Fibroblast of mammary gland (primary cell): ENCODE results near the gene FLVCR2.
"Not testable (repeated sequence)": the region's sequence is repeated elsewhere in the genome, so short reads cannot be mapped to it uniquely, and the experiment has no call there.

ENCODE experiments used
- DNase-seq: peaks from one replicate; pipeline ENCODE4 v3.0.0-alpha.2; 2010; ENCODE audit warnings: low read depth
- H3K4me3 ChIP-seq: 2 replicates; pipeline ENCODE4 v1.5.1; 2011; ENCODE audit warnings: low read depth, mild to moderate bottlenecking, low read length, moderate library complexity; ENCODE audit not compliant: control insufficient read depth
- CTCF ChIP-seq: conservative IDR thresholded peaks from 2 replicates; pipeline ENCODE4 v1.5.1; 2011; ENCODE audit warnings: low read depth, low read length, inconsistent platforms; ENCODE audit not compliant: control insufficient read depth, insufficient read depth

The FLVCR2 gene

GRCh38 chr14:75597149-75597548, 18.7 kb downstream of the FLVCR2 start:
- H3K4me3 ChIP-seq = no peak overlapping the region
- no peak for DNase-seq
- no peak for TF ChIP-seq CTCF

GRCh38 chr14:75600100-75600499, 21.7 kb downstream of the FLVCR2 start:
- not testable (repeated sequence) for H3K4me3 ChIP-seq

GRCh38 chr14:75601061-75601460, 22.6 kb downstream of the FLVCR2 start:
- H3K4me3 ChIP-seq, DNase-seq: not testable (repeated sequence)

More at GRCh38 chr14:75600100-75600499, 21.7 kb downstream of the FLVCR2 start:
- DNase-seq = not testable (repeated sequence)

- no peak for TF ChIP-seq CTCF
- H3K4me3 ChIP-seq = no peak overlapping the region
- no peak for DNase-seq
Observed at GRCh38 chr14:75602503-75602902, 24.1 kb downstream of the FLVCR2 start.

- peak; percentile 27 for DNase-seq
- H3K4me3 ChIP-seq = no peak overlapping the region
- TF ChIP-seq CTCF = no peak
Observed at GRCh38 chr14:75604979-75605851, 26.8 kb downstream of the FLVCR2 start.

GRCh38 chr14:75605916-75606315, 27.5 kb downstream of the FLVCR2 start:
- DNase-seq = no peak
- no peak overlapping the region for H3K4me3 ChIP-seq
- no peak for TF ChIP-seq CTCF

GRCh38 chr14:75607044-75607443, 28.6 kb downstream of the FLVCR2 start:
- H3K4me3 ChIP-seq = no peak overlapping the region
- TF ChIP-seq CTCF = no peak
- DNase-seq = no peak

GRCh38 chr14:75607842-75608640, 29.6 kb downstream of the FLVCR2 start:
- DNase-seq = no peak
- TF ChIP-seq CTCF = no peak
- H3K4me3 ChIP-seq = no peak overlapping the region
